Karpas-422 (cell line): ENCODE measurements around the gene ROBO1. TPM values are rescaled to one million over a fixed set of nuclear protein-coding genes. Genes with fewer than 3 reads are reported as not detected.

Experiments used
- DNase-seq: peaks from one replicate; pipeline ENCODE4 v3.0.0-alpha.2; 2015
- H2AFZ ChIP-seq: fragments of 200-600 bp; sonication (generic); 2 replicates; pipeline ENCODE4 v1.6.1; 2014; ENCODE audit warnings: antibody characterized with exemption, low read length, mixed read lengths
- H3K27ac ChIP-seq: fragments of 200-600 bp; sonication (generic); 2 replicates; pipeline ENCODE4 v1.5.1; 2014; ENCODE audit warnings: mild to moderate bottlenecking, low read length, moderate library complexity
- H3K27me3 ChIP-seq: fragments of 200-600 bp; sonication (generic); 2 replicates; pipeline ENCODE4 v1.6.1; 2014; ENCODE audit warnings: low read length, mixed read lengths
- H3K36me3 ChIP-seq: fragments of 200-600 bp; sonication (generic); 2 replicates; pipeline ENCODE4 v1.6.1; 2014; ENCODE audit warnings: low read length, mixed read lengths; ENCODE audit not compliant: insufficient read depth
- H3K4me1 ChIP-seq: fragments of 200-600 bp; sonication (generic); 2 replicates; pipeline ENCODE4 v1.6.1; 2014; ENCODE audit warnings: mild to moderate bottlenecking, low read length, mixed read lengths
- H3K4me2 ChIP-seq: fragments of 200-600 bp; sonication (generic); 2 replicates; pipeline ENCODE4 v1.6.1; 2014; ENCODE audit warnings: low read length, low read depth, mild to moderate bottlenecking; ENCODE audit not compliant: poor library complexity, severe bottlenecking
- H3K4me3 ChIP-seq: fragments of 200-600 bp; sonication (generic); 2 replicates; pipeline ENCODE4 v1.5.1; 2014; ENCODE audit warnings: mild to moderate bottlenecking, antibody characterized with exemption, low read length, mixed read lengths
- H3K79me2 ChIP-seq: fragments of 200-600 bp; sonication (generic); 2 replicates; pipeline ENCODE4 v1.6.1; 2014; ENCODE audit warnings: mild to moderate bottlenecking, low read length, mixed read lengths
- H3K9ac ChIP-seq: fragments of 200-600 bp; sonication (generic); 2 replicates; pipeline ENCODE4 v1.6.0; 2014; ENCODE audit warnings: low read length
- H3K9me2 ChIP-seq: fragments of 200-600 bp; sonication (generic), shearing (Covaris generic); replicated peaks from 2 replicates; pipeline ENCODE4 v1.6.0; 2014; ENCODE audit warnings: mild to moderate bottlenecking, low read length, moderate library complexity; ENCODE audit not compliant: insufficient read depth
- H3K9me3 ChIP-seq: fragments of 300-700, 200-600 bp; sonication (generic); 2 replicates; pipeline ENCODE4 v1.6.1; 2014; ENCODE audit warnings: low read length, mixed read lengths
- H4K20me1 ChIP-seq: fragments of 200-600 bp; sonication (generic); 2 replicates; pipeline ENCODE4 v1.6.1; 2014; ENCODE audit warnings: mild to moderate bottlenecking, antibody characterized with exemption, low read length, low read depth; ENCODE audit not compliant: insufficient read depth
- total RNA-seq: library from RNA; depleted of rRNA; stranded (reverse); fragments of >200 nt; shearing (Covaris generic); gene quantifications from 2 replicates; pipeline ENCODE4 v1.2.3, GENCODE V29; 2014; ENCODE audit warnings: low replicate concordance

ROBO1 gene
- total RNA-seq, 1 experiment from 2014 or later, result not detected

DNA sequence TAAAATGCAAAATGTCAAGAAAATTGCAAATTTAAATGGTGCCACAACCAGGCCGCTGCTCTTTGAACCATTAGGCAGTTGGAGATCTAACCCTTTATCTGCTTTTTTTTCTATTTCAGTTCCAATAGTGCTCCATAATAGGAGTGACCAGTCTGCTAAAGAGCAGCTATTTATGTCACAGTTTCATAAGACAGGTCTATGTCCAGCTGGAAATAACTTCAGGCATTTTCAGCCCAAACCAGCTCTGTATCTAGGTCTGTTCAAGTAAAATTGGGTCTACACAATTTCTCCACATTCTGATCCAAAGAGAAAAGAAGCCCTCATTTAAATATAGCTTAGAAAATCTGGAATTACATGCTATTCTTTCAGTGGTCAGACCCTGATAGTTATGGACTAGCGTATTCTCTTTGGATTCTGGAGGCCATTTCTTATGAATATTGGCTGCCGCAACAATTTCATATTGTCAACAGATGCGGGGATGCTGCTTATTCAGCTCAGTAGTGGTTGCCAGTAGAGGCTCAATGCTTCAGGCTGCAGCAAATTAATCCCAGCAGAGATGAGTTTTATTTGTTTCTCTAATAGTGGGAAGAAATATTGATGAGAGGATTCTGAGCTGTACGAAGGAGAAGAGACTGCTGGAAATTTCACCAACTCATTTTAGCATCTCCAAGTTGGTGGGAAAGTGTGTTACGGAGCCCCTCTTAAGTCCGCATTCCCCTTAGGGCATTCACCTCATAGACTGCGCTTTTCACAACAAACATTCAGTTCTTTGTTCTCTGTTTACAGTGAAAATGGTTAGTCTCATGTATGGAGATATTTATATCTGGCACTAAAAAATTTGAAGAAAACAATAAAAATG is 887.0 kb downstream of the ROBO1 start:
- Histone ChIP-seq H3K27ac (no peak overlapping the region), H3K9me2 (no peaks in the 10 kb centered on the region), H3K9ac (no peak overlapping the region), H3K36me3 (no peaks in the 10 kb centered on the region), H3K4me1 (no peaks in the 10 kb centered on the region), H3K27me3 (no peaks in the 10 kb centered on the region), H3K4me3 (no peak overlapping the region), H4K20me1 (no peaks in the 10 kb centered on the region), H3K9me3 (no peaks in the 10 kb centered on the region), H3K4me2 (no peak overlapping the region), H3K79me2 (no peaks in the 10 kb centered on the region), H2AFZ (no peak overlapping the region)
- DNase-seq, result no peak

DNA sequence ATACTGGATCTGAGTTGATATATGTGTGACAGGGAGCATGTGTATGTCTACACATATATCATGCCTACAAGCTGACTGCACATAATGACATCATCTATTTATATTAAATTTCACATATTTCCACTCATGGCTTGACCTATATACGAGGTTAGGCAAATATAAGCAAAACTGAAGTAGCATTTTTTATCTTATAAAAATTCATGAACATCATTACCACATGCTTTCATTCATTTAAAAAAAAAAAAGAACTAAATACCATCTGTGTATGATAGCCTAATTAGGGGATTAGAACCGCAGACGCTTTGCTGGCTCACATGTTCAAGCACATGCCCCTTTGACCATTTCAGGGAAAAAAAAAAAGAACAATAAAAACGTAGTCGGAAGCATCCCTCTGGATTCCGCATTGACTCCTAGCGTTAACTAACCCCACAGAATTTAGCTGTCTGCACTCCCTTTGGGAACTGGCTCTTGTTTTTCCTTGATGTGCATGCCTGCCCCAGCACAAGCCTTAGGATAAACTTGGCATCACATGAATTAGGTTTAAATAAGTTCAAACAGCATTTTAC is 888.4 kb downstream of the ROBO1 start:
- Histone ChIP-seq H3K27me3 (no peaks in the 10 kb centered on the region), H3K9me2 (no peaks in the 10 kb centered on the region), H3K36me3 (no peaks in the 10 kb centered on the region), H3K4me3 (no peak overlapping the region), H3K9ac (no peak overlapping the region), H3K9me3 (no peaks in the 10 kb centered on the region), H3K4me1 (no peaks in the 10 kb centered on the region), H3K27ac (no peak overlapping the region), H4K20me1 (no peaks in the 10 kb centered on the region), H2AFZ (no peak overlapping the region), H3K4me2 (no peak overlapping the region), H3K79me2 (no peaks in the 10 kb centered on the region)
- no peak for DNase-seq

DNA sequence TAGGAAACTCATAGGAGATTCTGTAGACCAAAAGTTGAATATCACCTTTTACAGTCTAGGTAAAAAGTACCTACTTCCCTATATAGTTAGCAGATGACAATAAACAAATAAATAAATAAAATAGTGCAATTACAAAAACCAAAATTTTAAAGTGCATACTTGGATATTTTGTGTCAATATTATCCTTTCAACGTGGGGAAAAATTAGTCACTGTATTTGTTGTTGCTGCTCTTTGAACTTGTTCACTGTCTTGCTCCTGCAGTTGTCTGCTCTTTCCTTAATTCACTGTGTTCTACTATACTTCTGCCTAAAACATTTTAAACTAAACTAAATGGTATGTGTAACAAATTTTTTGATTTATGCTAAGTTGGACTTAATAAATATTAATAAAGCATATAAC is 889.0 kb downstream of the ROBO1 start:
- H3K27ac ChIP-seq, result no peak overlapping the region
- no peaks in the 10 kb centered on the region for H3K9me3 ChIP-seq
- no peaks in the 10 kb centered on the region for H3K36me3 ChIP-seq
- H3K9ac ChIP-seq, result no peak overlapping the region
- no peaks in the 10 kb centered on the region for H4K20me1 ChIP-seq
- no peaks in the 10 kb centered on the region for H3K9me2 ChIP-seq
- no peak overlapping the region for H2AFZ ChIP-seq
- H3K79me2 ChIP-seq, result no peaks in the 10 kb centered on the region
- no peak for DNase-seq
- H3K27me3 ChIP-seq, result no peaks in the 10 kb centered on the region
- no peak overlapping the region for H3K4me2 ChIP-seq
- no peaks in the 10 kb centered on the region for H3K4me1 ChIP-seq
- no peak overlapping the region for H3K4me3 ChIP-seq

DNA sequence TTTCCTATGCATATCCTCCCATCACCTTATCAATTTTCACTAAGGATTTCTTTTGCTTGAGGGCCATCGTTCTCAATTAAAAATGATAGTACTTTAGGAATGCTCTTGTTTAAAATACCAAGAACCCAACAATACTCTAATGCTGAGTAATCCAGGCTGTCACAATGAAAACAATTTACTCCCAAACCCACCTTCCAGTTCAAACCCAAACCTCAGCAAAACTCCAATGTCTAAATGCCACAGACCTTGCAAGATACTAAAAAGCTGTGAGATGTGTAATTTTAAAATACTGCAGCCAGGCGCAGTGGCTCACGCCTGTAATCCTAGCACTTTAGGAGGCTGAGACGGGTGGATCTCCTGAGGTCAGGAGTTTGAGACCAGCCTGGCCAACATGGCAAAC is 889.8 kb downstream of the ROBO1 start:
- Histone ChIP-seq H3K4me3 (no peak overlapping the region), H4K20me1 (no peaks in the 10 kb centered on the region), H2AFZ (no peak overlapping the region), H3K9me3 (no peaks in the 10 kb centered on the region), H3K27me3 (no peaks in the 10 kb centered on the region), H3K9me2 (no peaks in the 10 kb centered on the region), H3K79me2 (no peaks in the 10 kb centered on the region), H3K4me2 (no peak overlapping the region), H3K4me1 (no peaks in the 10 kb centered on the region), H3K27ac (no peak overlapping the region), H3K36me3 (no peaks in the 10 kb centered on the region), H3K9ac (no peak overlapping the region)
- no peak for DNase-seq

DNA sequence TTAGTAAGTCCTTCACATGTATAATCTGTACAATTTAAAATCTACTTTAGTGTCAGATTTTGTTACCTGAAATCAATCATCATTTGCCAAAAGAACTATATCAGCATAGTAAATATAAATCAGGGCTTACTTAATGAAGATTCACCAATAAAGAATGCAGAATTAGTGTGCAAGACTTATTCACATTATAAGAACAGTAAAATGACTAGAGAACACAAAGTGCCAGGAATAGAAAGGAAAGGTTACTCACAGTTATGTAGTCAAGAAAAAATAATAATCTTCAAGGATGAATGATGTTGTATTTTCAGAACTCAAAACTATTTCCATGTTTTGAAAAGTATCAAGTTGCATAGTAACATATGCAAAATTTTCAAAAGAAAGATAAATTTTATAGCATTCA is 891.9 kb downstream of the ROBO1 start:
- no peaks in the 10 kb centered on the region for H3K79me2 ChIP-seq
- no peak overlapping the region for H3K4me3 ChIP-seq
- H3K9ac ChIP-seq, result no peak overlapping the region
- H3K4me1 ChIP-seq, result no peaks in the 10 kb centered on the region
- no peak overlapping the region for H2AFZ ChIP-seq
- H3K9me2 ChIP-seq, result no peaks in the 10 kb centered on the region
- no peak overlapping the region for H3K4me2 ChIP-seq
- no peaks in the 10 kb centered on the region for H3K9me3 ChIP-seq
- no peaks in the 10 kb centered on the region for H3K27me3 ChIP-seq
- DNase-seq, result no peak
- H3K27ac ChIP-seq, result no peak overlapping the region
- no peaks in the 10 kb centered on the region for H3K36me3 ChIP-seq
- H4K20me1 ChIP-seq, result no peaks in the 10 kb centered on the region

DNA sequence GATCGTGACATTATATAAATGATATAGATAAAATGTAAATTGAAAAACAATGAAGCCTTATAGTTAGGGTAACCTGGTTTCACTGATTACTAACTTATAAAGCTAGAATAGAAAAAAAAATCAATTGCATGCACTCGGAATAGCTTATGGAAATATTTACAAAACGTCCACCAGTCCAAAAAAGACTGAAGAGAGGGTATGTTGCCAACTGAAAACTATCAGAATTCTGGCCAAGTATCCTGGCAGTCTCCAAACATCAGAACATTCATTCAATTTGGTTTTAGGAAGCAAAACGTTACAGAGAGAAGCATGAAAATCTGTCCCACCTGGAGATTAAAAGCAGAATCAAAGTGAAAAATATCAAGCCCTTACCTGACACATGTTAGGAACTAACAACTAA is 892.4 kb downstream of the ROBO1 start:
- no peak overlapping the region for H3K9ac ChIP-seq
- no peak overlapping the region for H3K4me2 ChIP-seq
- no peaks in the 10 kb centered on the region for H3K36me3 ChIP-seq
- DNase-seq, result no peak
- H3K9me3 ChIP-seq, result no peaks in the 10 kb centered on the region
- no peak overlapping the region for H2AFZ ChIP-seq
- H3K27ac ChIP-seq, result no peak overlapping the region
- H3K4me3 ChIP-seq, result no peak overlapping the region
- no peaks in the 10 kb centered on the region for H3K27me3 ChIP-seq
- H3K79me2 ChIP-seq, result no peaks in the 10 kb centered on the region
- H3K9me2 ChIP-seq, result no peaks in the 10 kb centered on the region
- H3K4me1 ChIP-seq, result no peaks in the 10 kb centered on the region
- no peaks in the 10 kb centered on the region for H4K20me1 ChIP-seq

DNA sequence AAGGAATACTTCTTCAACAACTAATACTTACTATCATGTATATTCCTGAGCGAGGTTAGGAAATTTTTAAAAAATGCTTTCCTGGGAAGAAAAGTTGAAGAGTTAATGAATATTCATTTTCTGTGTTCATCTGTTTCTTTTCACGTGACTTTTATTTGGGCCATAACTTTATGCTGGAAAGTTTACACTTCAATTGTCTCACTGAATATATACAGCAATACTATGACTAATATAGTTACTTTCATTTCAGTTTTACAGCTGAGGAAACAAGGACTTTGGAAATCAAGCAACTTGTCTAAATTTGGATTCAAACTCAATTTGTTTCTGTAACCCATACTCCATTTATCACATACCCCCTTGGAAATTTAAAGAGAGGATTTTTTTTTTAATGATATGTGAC is 894.2 kb downstream of the ROBO1 start:
- Histone ChIP-seq H3K9ac (no peak overlapping the region), H3K9me2 (no peaks in the 10 kb centered on the region), H2AFZ (no peak overlapping the region), H3K36me3 (no peaks in the 10 kb centered on the region), H3K4me2 (no peak overlapping the region), H3K4me1 (no peaks in the 10 kb centered on the region), H3K27me3 (0 out of 2 replicates have a peak, but pooled peaks cover 3% of the 10 kb centered on the region), H3K79me2 (no peaks in the 10 kb centered on the region), H3K9me3 (no peaks in the 10 kb centered on the region), H4K20me1 (no peaks in the 10 kb centered on the region), H3K4me3 (no peak overlapping the region), H3K27ac (no peak overlapping the region)
- DNase-seq, result no peak

DNA sequence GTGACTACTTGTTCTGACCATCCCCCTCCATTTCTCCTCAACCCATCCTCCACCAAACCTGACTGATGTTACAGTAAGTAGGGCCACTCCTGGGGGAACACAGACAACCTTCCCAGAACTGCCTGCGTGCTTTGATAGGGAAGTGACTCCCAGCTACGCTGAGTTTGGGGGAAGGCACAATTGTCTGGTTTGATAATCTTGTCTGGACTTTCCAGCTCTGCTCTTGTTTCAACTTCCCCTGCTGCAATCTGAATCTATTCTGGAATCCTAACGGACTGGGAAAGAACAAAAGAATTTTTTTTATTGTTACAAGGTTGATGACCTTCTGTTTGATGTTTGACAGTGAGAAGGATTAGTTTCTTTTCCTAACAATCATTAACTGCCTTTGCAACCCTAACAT is 895.6 kb downstream of the ROBO1 start:
- H3K4me1 ChIP-seq, result no peaks in the 10 kb centered on the region
- no peak overlapping the region for H3K9ac ChIP-seq
- H3K27ac ChIP-seq, result no peak overlapping the region
- no peak overlapping the region for H2AFZ ChIP-seq
- no peak overlapping the region for H3K4me3 ChIP-seq
- no peak overlapping the region for H3K4me2 ChIP-seq
- H3K9me3 ChIP-seq, result no peaks in the 10 kb centered on the region
- H4K20me1 ChIP-seq, result no peaks in the 10 kb centered on the region
- H3K27me3 ChIP-seq, result 0 out of 2 replicates have a peak, but pooled peaks cover 3% of the 10 kb centered on the region
- no peaks in the 10 kb centered on the region for H3K9me2 ChIP-seq
- DNase-seq, result no peak
- no peaks in the 10 kb centered on the region for H3K79me2 ChIP-seq
- H3K36me3 ChIP-seq, result no peaks in the 10 kb centered on the region
